Endothelial cell (in vitro differentiated cells): ENCODE results near the gene MYH9. TPM values are rescaled to one million over a fixed set of nuclear protein-coding genes. Genes with fewer than 3 reads are reported as not detected.

Experiments
- DNase-seq: peaks from one replicate; pipeline ENCODE4 v3.0.0; 2021; ENCODE audit warnings: low spot score
- H3K27ac Mint-ChIP-seq: one replicate; pipeline ENCODE4 v1.8.0; 2021; ENCODE audit warnings: mixed read lengths, inconsistent platforms; ENCODE audit not compliant: unreplicated experiment
- H3K27me3 Mint-ChIP-seq: one replicate; pipeline ENCODE4 v1.8.0; 2021; ENCODE audit warnings: mild to moderate bottlenecking, moderate library complexity, mixed read lengths, inconsistent platforms; ENCODE audit not compliant: unreplicated experiment
- H3K36me3 Mint-ChIP-seq: one replicate; pipeline ENCODE4 v1.8.0; 2021; ENCODE audit warnings: mild to moderate bottlenecking, low read depth, mixed read lengths, inconsistent platforms; ENCODE audit not compliant: unreplicated experiment
- H3K4me1 Mint-ChIP-seq: one replicate; pipeline ENCODE4 v1.8.0; 2021; ENCODE audit warnings: mild to moderate bottlenecking, mixed read lengths, inconsistent platforms; ENCODE audit not compliant: unreplicated experiment
- H3K4me3 Mint-ChIP-seq: one replicate; pipeline ENCODE4 v1.8.0; 2021; ENCODE audit warnings: mild to moderate bottlenecking, mixed read lengths, inconsistent platforms; ENCODE audit not compliant: unreplicated experiment
- H3K9me3 Mint-ChIP-seq: one replicate; pipeline ENCODE4 v1.8.0; 2021; ENCODE audit warnings: mixed read lengths, inconsistent platforms; ENCODE audit not compliant: unreplicated experiment
- total RNA-seq: library from RNA; stranded (reverse); fragmentation: NEBNext Ultra II Directional; extraction: Animal tissue kit (Norgen Biotek cat#: 25700); gene quantifications from one replicate; pipeline ENCODE4 v1.2.1, GENCODE V29; 2021; ENCODE audit not compliant: unreplicated experiment
- TF ChIP-seq, protein P1 (sequence below): fragments of 200-600 bp; sonication (generic); IDR thresholded peaks from one replicate; pipeline ENCODE4 v1.5.0; 2021; ENCODE audit warnings: antibody characterized with exemption; ENCODE audit not compliant: unreplicated experiment

The MYH9 gene
- total RNA-seq, 1 donor from 2014 or later, result 931 TPM

DNA sequence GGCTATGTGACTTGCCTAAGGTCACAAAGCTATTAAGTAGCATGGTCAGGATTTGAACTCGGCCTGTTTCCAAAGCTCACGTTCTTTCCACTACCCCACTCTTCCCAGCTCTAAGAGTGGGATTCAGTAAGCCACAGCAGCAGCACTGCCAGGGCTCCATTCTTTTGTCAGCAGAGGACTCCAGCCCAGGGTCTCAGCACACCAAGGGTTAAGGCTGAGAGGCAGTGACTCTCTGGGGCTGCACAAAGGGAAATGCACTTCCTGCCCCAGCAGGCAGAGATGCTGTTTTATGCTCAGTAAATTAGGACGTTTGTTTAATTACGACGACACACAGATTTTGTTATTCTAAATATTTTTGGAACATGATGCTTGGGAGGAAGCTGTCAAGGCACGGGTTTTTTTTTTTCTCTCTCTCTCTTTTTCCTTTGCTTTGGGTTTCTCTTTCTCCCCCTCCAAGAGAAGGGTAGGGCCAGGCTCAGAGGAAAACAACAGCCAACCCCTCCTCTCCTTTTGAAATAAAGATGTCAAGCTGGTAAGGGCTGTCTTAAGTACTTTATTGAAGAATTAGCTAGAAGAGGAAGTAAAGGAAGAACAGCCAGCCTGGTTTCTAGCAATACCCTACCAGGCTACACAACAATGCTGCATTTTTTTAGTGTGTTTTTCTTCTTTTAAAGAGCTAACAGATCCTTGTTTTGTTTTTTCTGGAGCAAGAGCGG, 2.8 kb downstream of the MYH9 start:
- H3K36me3 Mint-ChIP-seq, result peaks cover 18% of the 10 kb centered on the region

GRCh38 chr22:36383110-36383581, 4.6 kb downstream of the MYH9 start:
- H3K36me3 Mint-ChIP-seq, result peaks cover 21% of the 10 kb centered on the region
- no peaks in the 10 kb centered on the region for H3K27me3 Mint-ChIP-seq
- TF ChIP-seq, protein P1, sequence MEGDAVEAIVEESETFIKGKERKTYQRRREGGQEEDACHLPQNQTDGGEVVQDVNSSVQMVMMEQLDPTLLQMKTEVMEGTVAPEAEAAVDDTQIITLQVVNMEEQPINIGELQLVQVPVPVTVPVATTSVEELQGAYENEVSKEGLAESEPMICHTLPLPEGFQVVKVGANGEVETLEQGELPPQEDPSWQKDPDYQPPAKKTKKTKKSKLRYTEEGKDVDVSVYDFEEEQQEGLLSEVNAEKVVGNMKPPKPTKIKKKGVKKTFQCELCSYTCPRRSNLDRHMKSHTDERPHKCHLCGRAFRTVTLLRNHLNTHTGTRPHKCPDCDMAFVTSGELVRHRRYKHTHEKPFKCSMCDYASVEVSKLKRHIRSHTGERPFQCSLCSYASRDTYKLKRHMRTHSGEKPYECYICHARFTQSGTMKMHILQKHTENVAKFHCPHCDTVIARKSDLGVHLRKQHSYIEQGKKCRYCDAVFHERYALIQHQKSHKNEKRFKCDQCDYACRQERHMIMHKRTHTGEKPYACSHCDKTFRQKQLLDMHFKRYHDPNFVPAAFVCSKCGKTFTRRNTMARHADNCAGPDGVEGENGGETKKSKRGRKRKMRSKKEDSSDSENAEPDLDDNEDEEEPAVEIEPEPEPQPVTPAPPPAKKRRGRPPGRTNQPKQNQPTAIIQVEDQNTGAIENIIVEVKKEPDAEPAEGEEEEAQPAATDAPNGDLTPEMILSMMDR, result no peak
- no peaks in the 10 kb centered on the region for H3K9me3 Mint-ChIP-seq
- peak overlapping the region; percentile 78 for H3K27ac Mint-ChIP-seq
- H3K4me1 Mint-ChIP-seq, result peaks cover 44% of the 10 kb centered on the region
- DNase-seq, result no peak
- peak overlapping the region; percentile 69 for H3K4me3 Mint-ChIP-seq

More for the DNA sequence above, 2.8 kb downstream of the MYH9 start:
- H3K4me3 Mint-ChIP-seq, result peak overlapping the region; percentile 98
- H3K9me3 Mint-ChIP-seq, result peaks cover 5% of the 10 kb centered on the region
- TF ChIP-seq, protein P1, result no peak
- H3K27me3 Mint-ChIP-seq, result peaks cover 7% of the 10 kb centered on the region
- DNase-seq, result peak; percentile 46
- H3K27ac Mint-ChIP-seq, result peak overlapping the region; percentile 96
- H3K4me1 Mint-ChIP-seq, result peaks cover 35% of the 10 kb centered on the region

DNA sequence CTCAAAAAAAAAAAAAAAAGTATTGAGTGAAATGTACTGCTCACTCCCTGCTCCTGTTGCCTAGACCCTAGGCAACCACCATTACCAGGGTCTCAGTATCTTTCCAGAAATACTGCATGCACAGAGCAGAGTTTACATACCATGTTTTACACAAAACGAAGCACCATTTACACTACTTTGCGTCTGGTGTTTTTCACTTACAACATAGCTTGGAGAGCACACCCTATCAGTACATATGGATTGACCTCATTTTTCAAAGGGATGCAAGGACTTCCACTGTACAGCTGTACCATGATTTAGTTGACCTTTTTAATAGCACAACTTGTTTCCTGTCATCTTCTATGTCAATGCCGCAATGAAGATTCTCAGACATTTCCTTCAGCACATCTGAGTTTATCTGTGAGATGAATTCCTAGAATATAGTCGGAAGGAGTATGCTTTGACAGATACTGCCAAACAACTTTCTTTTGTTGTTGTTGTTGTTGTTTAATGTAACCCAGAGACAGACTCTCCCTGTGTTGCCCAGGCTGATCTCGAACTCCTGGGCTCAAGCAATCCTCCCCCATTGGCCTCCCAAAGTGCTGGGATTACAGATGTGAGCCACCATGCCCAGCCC, 6.1 kb downstream of the MYH9 start:
- TF ChIP-seq, protein P1, result no peak
- no peak for DNase-seq
- Mint-ChIP-seq H3K27ac (peak overlapping the region; percentile 42), H3K27me3 (no peaks in the 10 kb centered on the region), H3K36me3 (peaks cover 25% of the 10 kb centered on the region), H3K4me3 (peak overlapping the region; percentile 62), H3K9me3 (no peaks in the 10 kb centered on the region), H3K4me1 (peaks cover 56% of the 10 kb centered on the region)

DNA sequence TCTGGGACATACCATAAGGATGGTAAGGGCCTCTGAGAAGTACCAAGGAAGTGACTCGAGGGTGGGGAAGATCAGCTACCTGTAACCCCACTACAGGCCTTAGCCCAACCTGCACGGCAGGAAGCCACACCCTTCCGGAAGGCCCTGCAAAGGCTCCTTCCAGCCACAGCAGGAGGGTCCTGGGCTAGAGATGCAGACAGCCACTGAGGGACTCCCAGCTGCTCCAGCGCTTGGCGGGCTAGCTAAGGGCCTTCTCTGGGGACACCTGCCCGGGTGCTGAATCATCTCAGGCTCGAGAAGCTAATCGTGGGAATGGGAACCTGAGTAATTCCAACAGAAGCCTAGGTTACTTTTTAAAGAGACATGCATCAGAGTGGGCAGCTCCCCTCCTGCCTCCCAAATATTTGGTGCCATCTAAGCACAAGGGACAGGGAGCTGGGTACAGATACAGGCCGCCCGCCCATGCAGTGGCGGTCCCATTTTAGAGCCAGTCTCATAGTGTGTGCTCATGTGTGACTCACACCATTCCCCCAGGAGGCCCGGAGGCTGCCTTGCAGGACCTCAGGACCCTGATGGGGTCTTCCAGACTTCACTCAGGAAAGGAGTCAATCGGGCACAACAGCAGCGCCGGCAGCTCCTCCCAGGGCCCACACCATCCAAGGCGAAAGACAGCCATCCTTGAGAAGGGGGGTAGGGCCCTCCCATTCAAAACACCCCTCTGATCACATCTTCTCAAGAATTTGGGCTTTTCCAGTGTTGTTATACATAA, 8.0 kb downstream of the MYH9 start:
- TF ChIP-seq, protein P1, result no peak
- H3K9me3 Mint-ChIP-seq, result no peaks in the 10 kb centered on the region
- H3K27ac Mint-ChIP-seq, result no peak overlapping the region
- peaks cover 2% of the 10 kb centered on the region for H3K27me3 Mint-ChIP-seq
- DNase-seq, result no peak
- H3K4me3 Mint-ChIP-seq, result no peak overlapping the region
- H3K36me3 Mint-ChIP-seq, result peaks cover 19% of the 10 kb centered on the region
- peaks cover 44% of the 10 kb centered on the region for H3K4me1 Mint-ChIP-seq
